WTC11 (cell line): Measurements from ENCODE around the gene PHKA2.

ENCODE experiments used
- ATF1 ChIP-seq: sonication (generic); formaldehyde crosslinking; IDR thresholded peaks from 2 replicates; pipeline ENCODE4 v1.8.1; 2023; ENCODE audit warnings: mild to moderate bottlenecking, moderate library complexity, missing genetic modification reagents
- ATF2 ChIP-seq: sonication (generic); formaldehyde crosslinking; IDR thresholded peaks from 2 replicates; pipeline ENCODE4 v1.8.1; 2022; ENCODE audit warnings: low read depth, missing genetic modification reagents, borderline replicate concordance
- CBFB ChIP-seq: sonication (generic); formaldehyde crosslinking; IDR thresholded peaks from 2 replicates; pipeline ENCODE4 v1.8.1; 2022; ENCODE audit warnings: mild to moderate bottlenecking, low read depth, missing genetic modification reagents
- CTCF ChIP-seq: fragments of 200-600 bp; IDR thresholded peaks from 2 replicates; pipeline ENCODE4 v1.8.0; 2022; ENCODE audit warnings: antibody characterized with exemption
- FOXJ3 ChIP-seq: sonication (generic); formaldehyde crosslinking; IDR thresholded peaks from 2 replicates; pipeline ENCODE4 v1.9.0; 2021; ENCODE audit warnings: missing genetic modification reagents, mild to moderate bottlenecking, borderline replicate concordance
- NR2C2 ChIP-seq: sonication (generic); formaldehyde crosslinking; IDR thresholded peaks from 2 replicates; pipeline ENCODE4 v1.8.0; 2022; ENCODE audit warnings: mild to moderate bottlenecking, missing genetic modification reagents
- SP1 ChIP-seq: sonication (generic); formaldehyde crosslinking; conservative IDR thresholded peaks from 2 replicates; pipeline ENCODE4 v1.8.1; 2022; ENCODE audit warnings: missing genetic modification reagents
- TCF7 ChIP-seq: sonication (generic); formaldehyde crosslinking; IDR thresholded peaks from 2 replicates; pipeline ENCODE4 v1.8.0; 2022; ENCODE audit warnings: mild to moderate bottlenecking, low read depth, missing genetic modification reagents, moderate library complexity
- TEAD4 ChIP-seq: sonication (generic); formaldehyde crosslinking; IDR thresholded peaks from 2 replicates; pipeline ENCODE4 v1.8.0; 2022; ENCODE audit warnings: mild to moderate bottlenecking, missing genetic modification reagents
- USF2 ChIP-seq: sonication (generic); formaldehyde crosslinking; IDR thresholded peaks from 2 replicates; pipeline ENCODE4 v1.8.1; 2023; ENCODE audit warnings: mild to moderate bottlenecking, missing genetic modification reagents, moderate library complexity
- ZBTB21 ChIP-seq: sonication (generic); formaldehyde crosslinking; IDR thresholded peaks from 2 replicates; pipeline ENCODE4 v1.8.1; 2023; ENCODE audit warnings: mild to moderate bottlenecking, missing genetic modification reagents, borderline replicate concordance
- ZNF121 ChIP-seq: sonication (generic); formaldehyde crosslinking; IDR thresholded peaks from 2 replicates; pipeline ENCODE4 v1.8.0; 2023; ENCODE audit warnings: missing genetic modification reagents
- TF ChIP-seq, protein P1 (sequence below): sonication (generic); formaldehyde crosslinking; IDR thresholded peaks from 2 replicates; pipeline ENCODE4 v1.8.0; 2022; ENCODE audit warnings: mild to moderate bottlenecking, missing genetic modification reagents
- TF ChIP-seq, protein P2 (sequence below): fragments of 250-450 bp; sonication (Bioruptor Pico); conservative IDR thresholded peaks from 2 replicates; pipeline ENCODE4 v1.9.0; 2021; ENCODE audit warnings: mild to moderate bottlenecking

DNA sequence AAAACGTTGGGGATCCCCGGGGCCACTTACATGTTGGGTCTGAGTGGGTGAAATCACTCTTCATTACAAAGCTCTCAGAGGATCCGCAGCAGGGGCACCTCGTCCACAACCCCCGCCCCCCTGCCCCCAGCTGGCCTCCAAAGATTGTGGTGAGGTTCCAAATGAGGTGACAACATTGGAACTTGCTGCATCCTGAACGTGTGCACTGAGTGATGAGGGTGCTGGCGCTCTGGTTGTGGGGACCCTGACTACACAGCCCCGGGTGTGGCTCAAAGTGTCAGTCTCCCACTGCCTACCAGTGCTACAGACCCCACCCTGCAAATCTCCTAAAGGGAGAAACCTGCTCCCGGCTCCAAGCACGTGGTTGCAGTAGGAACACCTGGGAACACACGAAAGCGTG lies 111.9 kb downstream of the PHKA2 start:
- TF ChIP-seq CTCF (no peak), NR2C2 (no peak), ZNF121 (CRISPR knock-in tag) (no peak), ZBTB21 (CRISPR knock-in tag) (no peak), TCF7 (CRISPR knock-in tag) (no peak), ATF1 (CRISPR knock-in tag) (no peak), TEAD4 (CRISPR knock-in tag) (no peak), CBFB (CRISPR knock-in tag) (no peak), SP1 (no peak), ATF2 (no peak), FOXJ3 (CRISPR knock-in tag) (no peak), USF2 (CRISPR knock-in tag) (no peak)
- TF ChIP-seq, protein P1, sequence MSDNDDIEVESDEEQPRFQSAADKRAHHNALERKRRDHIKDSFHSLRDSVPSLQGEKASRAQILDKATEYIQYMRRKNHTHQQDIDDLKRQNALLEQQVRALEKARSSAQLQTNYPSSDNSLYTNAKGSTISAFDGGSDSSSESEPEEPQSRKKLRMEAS (CRISPR knock-in tag): no peak
- TF ChIP-seq, protein P2, sequence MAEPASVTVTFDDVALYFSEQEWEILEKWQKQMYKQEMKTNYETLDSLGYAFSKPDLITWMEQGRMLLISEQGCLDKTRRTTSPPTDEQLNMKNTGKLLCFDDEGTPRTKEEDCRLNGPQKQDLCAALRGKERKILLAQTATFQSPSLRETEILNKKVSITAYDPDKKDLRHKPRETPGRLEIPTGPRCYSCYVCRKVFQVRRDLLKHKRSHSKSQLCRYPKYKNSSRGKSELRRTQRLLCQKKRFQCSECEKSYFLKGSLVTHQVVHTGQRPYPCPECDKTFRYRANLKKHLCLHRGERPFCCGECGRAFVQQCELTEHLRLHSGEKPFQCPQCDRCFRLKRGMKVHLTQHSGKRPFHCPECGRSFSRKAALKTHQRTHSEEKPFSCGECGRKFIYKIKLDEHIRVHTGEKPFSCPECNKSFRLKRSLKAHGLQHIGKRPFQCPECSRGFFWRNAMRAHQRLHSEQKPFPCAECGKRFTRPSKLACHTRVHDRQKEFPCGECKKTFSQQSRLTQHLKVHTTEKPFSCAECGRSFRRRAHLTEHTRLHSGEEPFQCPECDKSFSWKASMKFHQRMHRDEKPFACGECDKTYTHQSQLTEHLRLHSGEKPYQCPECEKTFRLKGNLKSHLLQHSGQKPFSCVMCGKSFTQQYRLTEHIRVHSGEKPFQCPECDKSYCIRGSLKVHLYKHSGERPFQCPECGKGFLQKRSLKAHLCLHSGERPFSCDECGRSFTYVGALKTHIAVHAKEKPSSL (CRISPR knock-in tag): no peak
